ENCODE measurements around the gene SLC25A34.

GRCh38 chr1:15744122-15744679 is 8.1 kb downstream of the SLC25A34 start:
- no peak for TF ChIP-seq CTCF (IDR thresholded peaks at IDR 0.05)
- no peak for TF ChIP-seq POLR2A (IDR thresholded peaks at IDR 0.05)

Data from lower leg skin (tissue), 3 donors.